HCT116 (cell line): ENCODE data around the gene IL17C. TPM values are rescaled to one million over a fixed set of nuclear protein-coding genes. Genes with fewer than 3 reads are reported as not detected.

Experiments
- ATAC-seq: fragments of 200-7000 bp; cut with Tn5 transposase; 2 replicates; pipeline ENCODE4 v1.9.1; 2020; ENCODE audit warnings: mild to moderate bottlenecking, moderate library complexity
- BruUV-seq: library from RNA; stranded (reverse); fragments of 400-500 nt; replicated peaks from 2 replicates; lab custom pipeline; 2021; lab: Mats Ljungman, UMichigan
- CTCF ChIA-PET: fragments of 300-600 bp; sonication (Branson Sonifier 250); formaldehyde crosslinking; loops from one replicate; lab custom pipeline; 2021; ENCODE audit warnings: antibody characterized with exemption; lab: Charles Lee
- POLR2A ChIA-PET: fragments of 300-600, 350-600 bp; sonication (Branson Sonifier 250); formaldehyde crosslinking; loops from one replicate; lab custom pipeline; 2021; ENCODE audit warnings: antibody characterized with exemption; lab: Charles Lee
- RAD21 ChIA-PET, 2 experiments: fragments of 300-600 bp; sonication (Branson Sonifier 250); formaldehyde crosslinking; loops; one replicate each; lab custom pipeline; 2023; ENCODE audit warnings: low total read pairs in 2 of 2; ENCODE audit not compliant: uncharacterized antibody in 2 of 2, unreplicated experiment in 2 of 2, low non-redundant PET in 1 of 2; lab: Charles Lee
- DNase-seq: peaks from one replicate; pipeline ENCODE4 v3.0.0-alpha.2; 2010; ENCODE audit warnings: low read depth, low spot score
- H2AFZ ChIP-seq: fragments of 200-600 bp; shearing (Covaris generic), sonication (generic); 2 replicates; pipeline ENCODE4 v1.6.1; 2017; ENCODE audit warnings: low read depth, mixed run types, mixed read lengths, antibody characterized with exemption, low read length; ENCODE audit not compliant: poor library complexity, severe bottlenecking
- H3K27ac ChIP-seq: 2 replicates; pipeline ENCODE4 v1.5.1; 2012; ENCODE audit warnings: low read depth, low read length
- H3K27me3 ChIP-seq: fragments of 200-600 bp; sonication (generic); 2 replicates; pipeline ENCODE4 v1.6.1; 2016; ENCODE audit warnings: mixed run types, low read length, mixed read lengths; ENCODE audit not compliant: insufficient read depth
- H3K36me3 ChIP-seq, 2 experiments: fragments of 200-500 bp in 1 of 2; fragments of 200-600 bp in 1 of 2; sonication (Bioruptor generic) in 1 of 2; sonication (generic) in 1 of 2; 2 replicates each; pipeline versions ENCODE4 v1.5.1 to v1.6.1; 2014 to 2016; ENCODE audit warnings: low read length in 2 of 2, inconsistent platforms in 1 of 2, mixed read lengths in 1 of 2, mixed run types in 1 of 2; ENCODE audit not compliant: insufficient read depth in 2 of 2, control insufficient read depth in 1 of 2
- H3K4me1 ChIP-seq, 2 experiments: fragments of 200-600 bp in 1 of 2; sonication (generic) in 1 of 2; 2 replicates each; pipeline versions ENCODE4 v1.5.1 to v1.6.1; 2012 to 2017; ENCODE audit warnings: low read length in 2 of 2, inconsistent platforms in 1 of 2, mild to moderate bottlenecking in 1 of 2, mixed read lengths in 1 of 2, mixed run types in 1 of 2, moderate library complexity in 1 of 2; ENCODE audit not compliant: insufficient read depth in 2 of 2, control insufficient read depth in 1 of 2
- H3K4me2 ChIP-seq: fragments of 200-600 bp; sonication (generic); 2 replicates; pipeline ENCODE4 v1.6.1; 2017; ENCODE audit warnings: mixed run types, low read length, mixed read lengths
- H3K4me3 ChIP-seq, 2 experiments: fragments of 200-600 bp in 1 of 2; sonication (generic) in 1 of 2; replicated peaks in 1 of 2; 2 replicates each; pipeline ENCODE4 v1.5.1; 2011 to 2016; ENCODE audit warnings: low read length in 2 of 2, control low read depth in 1 of 2, low read depth in 1 of 2, mild to moderate bottlenecking in 1 of 2, mixed read lengths in 1 of 2, mixed run types in 1 of 2
- H3K79me2 ChIP-seq: fragments of 200-600 bp; sonication (generic); 2 replicates; pipeline ENCODE4 v1.6.1; 2017; ENCODE audit warnings: mild to moderate bottlenecking, mixed run types, low read length, moderate library complexity, mixed read lengths; ENCODE audit not compliant: insufficient read depth
- H3K9ac ChIP-seq: fragments of 200-600 bp; sonication (generic); 2 replicates; pipeline ENCODE4 v1.6.1; 2016; ENCODE audit warnings: low read length, mixed read lengths
- H3K9me2 ChIP-seq: fragments of 200-600 bp; sonication (generic), shearing (Covaris generic); 2 replicates; pipeline ENCODE4 v1.6.1; 2017; ENCODE audit warnings: mixed run types, mild to moderate bottlenecking, moderate library complexity; ENCODE audit not compliant: insufficient read depth
- H3K9me3 ChIP-seq, 2 experiments: fragments of 200-500 bp in 1 of 2; fragments of 200-600 bp in 1 of 2; sonication (Bioruptor generic) in 1 of 2; sonication (generic) in 1 of 2; 2 replicates each; pipeline ENCODE4 v1.6.1; 2014 to 2017; ENCODE audit warnings: low read length in 2 of 2, mixed read lengths in 2 of 2, inconsistent platforms in 1 of 2, low read depth in 1 of 2, mild to moderate bottlenecking in 1 of 2, mixed run types in 1 of 2, moderate library complexity in 1 of 2; ENCODE audit not compliant: control insufficient read depth in 1 of 2, insufficient read depth in 1 of 2
- H4K20me1 ChIP-seq: fragments of 200-600 bp; sonication (generic), shearing (Covaris generic); 2 replicates; pipeline ENCODE4 v1.6.1; 2017; ENCODE audit warnings: mixed run types, mild to moderate bottlenecking, moderate library complexity; ENCODE audit not compliant: insufficient read depth
- SP1 ChIP-seq: IDR thresholded peaks from 2 replicates; pipeline ENCODE4 v1.6.1; 2012; ENCODE audit warnings: low read depth
- TCF7L2 ChIP-seq: IDR thresholded peaks from 2 replicates; pipeline ENCODE4 v1.7.0; 2011; ENCODE audit warnings: borderline replicate concordance, inconsistent platforms; ENCODE audit not compliant: insufficient read depth, insufficient read length; ENCODE audit errors: extremely low read depth
- ZFX ChIP-seq: fragments of 450-650 bp; IDR thresholded peaks from 2 replicates; pipeline ENCODE4 v1.6.1; 2017
- intact Hi-C: fragments of 100-400 bp; cut with micrococcal nuclease; formaldehyde crosslinking; loops from 2 replicates; pipeline ENCODE4 v1.10.0; 2022
- total RNA-seq: library from RNA; stranded (reverse); gene quantifications from one replicate; pipeline ENCODE4 v1.2.1, GENCODE V29; 2021; ENCODE audit not compliant: unreplicated experiment
- TF ChIP-seq, protein P1 (sequence below): IDR thresholded peaks from 2 replicates; pipeline ENCODE4 v1.6.1; 2012
- TF ChIP-seq, protein P2 (sequence below), 3 experiments: fragments of 200-600 bp in 1 of 3; sonication (generic) in 1 of 3; IDR thresholded peaks in 2 of 3; conservative IDR thresholded peaks in 1 of 3; 2 replicates each; pipeline ENCODE4 v1.5.1; 2012 to 2017; ENCODE audit warnings: low read depth in 2 of 3, low read length in 2 of 3, antibody characterized with exemption in 1 of 3, borderline replicate concordance in 1 of 3, control low read depth in 1 of 3, mild to moderate bottlenecking in 1 of 3, mixed read lengths in 1 of 3, mixed run types in 1 of 3, moderate library complexity in 1 of 3; ENCODE audit not compliant: insufficient read depth in 1 of 3

The IL17C gene
- total RNA-seq, 1 experiment from 2014 or later = not detected

DNA sequence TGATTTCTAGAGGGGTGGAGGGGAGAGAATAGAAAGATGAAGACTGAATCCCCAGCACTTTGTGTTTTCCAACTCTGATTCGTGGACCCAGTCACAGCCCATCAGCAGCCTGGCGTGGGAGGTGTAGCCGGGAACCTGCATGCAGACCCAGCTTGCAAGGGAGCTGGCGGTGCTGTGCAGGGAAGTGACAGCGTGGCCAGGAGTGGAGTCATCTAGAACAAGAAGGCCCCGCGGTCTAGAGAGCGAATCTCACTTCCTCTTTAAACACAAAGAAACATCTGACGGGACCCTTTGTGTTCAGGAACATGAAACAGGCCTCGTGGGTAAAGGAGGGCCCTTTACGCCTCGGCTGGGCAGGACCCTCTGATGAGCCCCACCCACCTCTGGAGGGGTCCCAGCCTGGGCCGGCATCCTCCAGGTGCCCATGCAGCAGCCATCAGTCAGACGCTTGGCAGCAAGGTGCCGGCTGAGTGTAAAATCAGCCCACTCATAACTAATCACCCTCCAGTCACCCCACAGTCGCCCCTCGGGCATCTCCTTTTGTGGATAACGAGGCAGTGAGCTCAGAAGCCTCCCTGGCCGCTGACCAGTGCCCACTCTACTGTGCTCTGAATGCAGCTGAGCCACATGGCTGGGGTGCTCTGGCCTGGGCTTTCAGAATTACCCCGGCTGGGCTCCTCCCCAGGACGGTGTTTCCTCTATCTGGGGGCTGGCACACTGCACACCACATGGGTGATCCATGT, 43.5 kb downstream of the IL17C start:
- Histone ChIP-seq H3K27me3 (no peaks in the 10 kb centered on the region), H4K20me1 (no peaks in the 10 kb centered on the region), H3K9me3 (no peaks in the 10 kb centered on the region), H3K27ac (no peak overlapping the region), H3K4me1 (peaks cover 13 to 32% of the 10 kb centered on the region in 2 experiments), H3K36me3 (no peaks in the 10 kb centered on the region), H3K4me2 (no peak overlapping the region), H3K9ac (no peak overlapping the region), H3K4me3 (no peak overlapping the region), H3K79me2 (no peaks in the 10 kb centered on the region), H3K9me2 (no peaks in the 10 kb centered on the region), H2AFZ (no peak overlapping the region)
- ATAC-seq (no peak), DNase-seq (no peak)
- POLR2A ChIA-PET = no interaction called here
- BruUV-seq = no TSS peak
- intact Hi-C loops = no loop called here
- TF ChIP-seq ZFX = no peak
- no peak for TF ChIP-seq TCF7L2
- TF ChIP-seq, protein P1, sequence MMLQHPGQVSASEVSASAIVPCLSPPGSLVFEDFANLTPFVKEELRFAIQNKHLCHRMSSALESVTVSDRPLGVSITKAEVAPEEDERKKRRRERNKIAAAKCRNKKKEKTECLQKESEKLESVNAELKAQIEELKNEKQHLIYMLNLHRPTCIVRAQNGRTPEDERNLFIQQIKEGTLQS = no peak
- CTCF ChIA-PET = interaction anchor here (1.6 kb wide), 1 partner anchor 9 kb away, joined by 6 read pairs; no protein-coding TSS in a partner anchor
- RAD21 ChIA-PET = no interaction called here

DNA sequence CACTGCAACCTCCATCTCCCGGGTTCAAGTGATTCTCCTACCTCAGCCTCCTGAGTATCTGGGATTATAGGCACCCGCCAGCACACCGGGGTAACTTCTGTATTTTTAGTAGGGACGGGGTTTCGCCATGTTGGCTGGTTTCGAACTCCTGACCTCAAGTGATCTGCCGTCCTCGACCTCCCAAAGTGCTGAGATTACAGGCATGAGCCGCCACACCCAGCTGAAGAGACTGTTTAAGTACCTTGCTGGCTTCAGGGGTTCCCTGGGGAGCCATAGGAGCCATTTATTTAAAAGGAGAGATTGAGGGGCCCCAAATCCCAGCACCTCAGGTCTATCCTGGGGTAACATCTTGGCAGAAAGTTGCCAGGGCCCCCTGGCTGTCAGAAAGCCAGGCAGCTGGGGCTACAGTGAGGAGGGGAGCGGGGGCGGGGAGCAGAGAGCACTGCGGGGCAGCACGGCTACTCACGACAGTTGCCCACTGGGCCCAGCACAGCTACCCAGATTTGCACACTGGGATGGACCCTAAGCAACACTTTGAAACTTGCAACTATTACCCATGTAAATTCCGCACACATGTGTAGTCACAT, 46.3 kb downstream of the IL17C start:
- Histone ChIP-seq H3K27me3 (no peaks in the 10 kb centered on the region), H4K20me1 (no peaks in the 10 kb centered on the region), H2AFZ (no peak overlapping the region), H3K9me3 (no peaks in the 10 kb centered on the region), H3K27ac (no peak overlapping the region), H3K9me2 (no peaks in the 10 kb centered on the region), H3K9ac (no peak overlapping the region), H3K36me3 (no peaks in the 10 kb centered on the region), H3K79me2 (no peaks in the 10 kb centered on the region), H3K4me2 (peak overlapping the region; percentile 100; the same call in 1 of the 2 replicates), H3K4me3 (no peak overlapping the region), H3K4me1 (peaks cover 25 to 40% of the 10 kb centered on the region in 2 experiments)
- ChIA-PET CTCF (interaction anchor here (1.1 to 1.5 kb wide), 3 partner anchors 12 to 482 kb away, joined by 3 to 10 read pairs (median 4); no protein-coding TSS in a partner anchor), RAD21 (no interaction called here), POLR2A (no interaction called here)
- intact Hi-C loops = no loop called here
- DNase-seq (no peak), ATAC-seq (no peak)
- TF ChIP-seq SP1 (no peak), ZFX (no peak)
- TF ChIP-seq, protein P2, sequence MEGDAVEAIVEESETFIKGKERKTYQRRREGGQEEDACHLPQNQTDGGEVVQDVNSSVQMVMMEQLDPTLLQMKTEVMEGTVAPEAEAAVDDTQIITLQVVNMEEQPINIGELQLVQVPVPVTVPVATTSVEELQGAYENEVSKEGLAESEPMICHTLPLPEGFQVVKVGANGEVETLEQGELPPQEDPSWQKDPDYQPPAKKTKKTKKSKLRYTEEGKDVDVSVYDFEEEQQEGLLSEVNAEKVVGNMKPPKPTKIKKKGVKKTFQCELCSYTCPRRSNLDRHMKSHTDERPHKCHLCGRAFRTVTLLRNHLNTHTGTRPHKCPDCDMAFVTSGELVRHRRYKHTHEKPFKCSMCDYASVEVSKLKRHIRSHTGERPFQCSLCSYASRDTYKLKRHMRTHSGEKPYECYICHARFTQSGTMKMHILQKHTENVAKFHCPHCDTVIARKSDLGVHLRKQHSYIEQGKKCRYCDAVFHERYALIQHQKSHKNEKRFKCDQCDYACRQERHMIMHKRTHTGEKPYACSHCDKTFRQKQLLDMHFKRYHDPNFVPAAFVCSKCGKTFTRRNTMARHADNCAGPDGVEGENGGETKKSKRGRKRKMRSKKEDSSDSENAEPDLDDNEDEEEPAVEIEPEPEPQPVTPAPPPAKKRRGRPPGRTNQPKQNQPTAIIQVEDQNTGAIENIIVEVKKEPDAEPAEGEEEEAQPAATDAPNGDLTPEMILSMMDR (IDR thresholded peaks at IDR 0.05 in 2 of 3, conservative IDR thresholded peaks at IDR 0.05 in 1 of 3; ENCODE audit: borderline replicate concordance in 1 of 3, insufficient read depth in 1 of 3, low read depth in 2 of 3, low read length in 2 of 3) = no peak
- BruUV-seq = no TSS peak
